PC-9 (cell line): Measurements from ENCODE around the gene CTSF. TPM values are rescaled to one million over a fixed set of nuclear protein-coding genes. Genes with fewer than 3 reads are reported as not detected.

ENCODE experiments used
- BruUV-seq: library from RNA; stranded (reverse); fragments of 400-500 nt; replicated peaks from 2 replicates; lab custom pipeline; 2021; lab: Mats Ljungman, UMichigan
- CTCF ChIA-PET: fragments of 300-600 bp; sonication (Branson Sonifier 250); formaldehyde crosslinking; loops from one replicate; lab custom pipeline; 2022; ENCODE audit warnings: antibody characterized with exemption; lab: Charles Lee
- POLR2A ChIA-PET: fragments of 300-600 bp; sonication (Branson Sonifier 250); formaldehyde crosslinking; loops from one replicate; lab custom pipeline; 2022; ENCODE audit warnings: antibody characterized with exemption; ENCODE audit not compliant: unreplicated experiment; lab: Charles Lee
- DNase-seq, 2 experiments: peaks; one replicate each; pipeline versions ENCODE4 v3.0.0 to v3.0.0-alpha.2; 2015 to 2022; ENCODE audit warnings: mixed read lengths in 1 of 2
- H2AFZ ChIP-seq: fragments of 200-600 bp; sonication (generic); 2 replicates; pipeline ENCODE4 v1.8.1; 2017; ENCODE audit warnings: antibody characterized with exemption
- H3F3A ChIP-seq: fragments of 200-600 bp; sonication (generic); 2 replicates; pipeline ENCODE4 v1.8.1; 2017; ENCODE audit warnings: antibody characterized with exemption, mild to moderate bottlenecking, low read depth; ENCODE audit not compliant: insufficient read depth
- H3K27ac ChIP-seq: fragments of 200-600 bp; sonication (generic); 2 replicates; pipeline ENCODE4 v1.6.1; 2016; ENCODE audit warnings: mixed run types
- H3K27me3 ChIP-seq: fragments of 200-600 bp; sonication (generic); 2 replicates; pipeline ENCODE4 v1.6.1; 2016; ENCODE audit warnings: low read depth, mixed run types; ENCODE audit not compliant: insufficient read depth
- H3K36me3 ChIP-seq: fragments of 200-600 bp; sonication (generic); 2 replicates; pipeline ENCODE4 v1.6.1; 2016; ENCODE audit warnings: low read depth, mixed run types
- H3K4me1 ChIP-seq: fragments of 200-600 bp; sonication (generic); replicated peaks from 2 replicates; pipeline ENCODE4 v1.6.1; 2016; ENCODE audit warnings: mixed run types; ENCODE audit not compliant: insufficient read depth
- H3K4me2 ChIP-seq: fragments of 200-600 bp; sonication (generic); 2 replicates; pipeline ENCODE4 v1.6.1; 2017; ENCODE audit warnings: mixed run types
- H3K4me3 ChIP-seq: fragments of 200-600 bp; sonication (generic); 2 replicates; pipeline ENCODE4 v1.6.1; 2016; ENCODE audit warnings: mixed run types
- H3K79me2 ChIP-seq: fragments of 200-600 bp; sonication (generic); 2 replicates; pipeline ENCODE4 v1.6.1; 2017; ENCODE audit warnings: low read depth, mixed run types
- H3K9me2 ChIP-seq: fragments of 200-600 bp; sonication (generic); 2 replicates; pipeline ENCODE4 v1.8.1; 2017; ENCODE audit warnings: mild to moderate bottlenecking; ENCODE audit not compliant: insufficient read depth
- H3K9me3 ChIP-seq: fragments of 200-600 bp; sonication (generic); 2 replicates; pipeline ENCODE4 v1.8.1; 2016; ENCODE audit warnings: low read depth; ENCODE audit not compliant: insufficient read depth
- H4K20me1 ChIP-seq: fragments of 200-600 bp; sonication (generic); 2 replicates; pipeline ENCODE4 v1.8.1; 2017; ENCODE audit not compliant: insufficient read depth
- EZH2 ChIP-seq: fragments of 200-600 bp; sonication (generic); IDR thresholded peaks from 2 replicates; pipeline ENCODE4 v1.8.0; 2017; ENCODE audit warnings: antibody characterized with exemption, low read depth
- intact Hi-C: fragments of 100-400 bp; cut with micrococcal nuclease; formaldehyde crosslinking; loops from one replicate; pipeline ENCODE4 v1.10.0; 2022; ENCODE audit not compliant: unreplicated experiment
- total RNA-seq: library from RNA; stranded (reverse); gene quantifications from 2 replicates; pipeline ENCODE4 v1.2.3, GENCODE V29; 2021
- TF ChIP-seq, protein P1 (sequence below): fragments of 200-600 bp; sonication (generic); conservative IDR thresholded peaks from 2 replicates; pipeline ENCODE4 v1.6.1; 2017; ENCODE audit warnings: mixed run types, antibody characterized with exemption, mild to moderate bottlenecking, moderate library complexity

The CTSF gene
- total RNA-seq, 1 experiment from 2014 or later = 34.3 TPM

DNA sequence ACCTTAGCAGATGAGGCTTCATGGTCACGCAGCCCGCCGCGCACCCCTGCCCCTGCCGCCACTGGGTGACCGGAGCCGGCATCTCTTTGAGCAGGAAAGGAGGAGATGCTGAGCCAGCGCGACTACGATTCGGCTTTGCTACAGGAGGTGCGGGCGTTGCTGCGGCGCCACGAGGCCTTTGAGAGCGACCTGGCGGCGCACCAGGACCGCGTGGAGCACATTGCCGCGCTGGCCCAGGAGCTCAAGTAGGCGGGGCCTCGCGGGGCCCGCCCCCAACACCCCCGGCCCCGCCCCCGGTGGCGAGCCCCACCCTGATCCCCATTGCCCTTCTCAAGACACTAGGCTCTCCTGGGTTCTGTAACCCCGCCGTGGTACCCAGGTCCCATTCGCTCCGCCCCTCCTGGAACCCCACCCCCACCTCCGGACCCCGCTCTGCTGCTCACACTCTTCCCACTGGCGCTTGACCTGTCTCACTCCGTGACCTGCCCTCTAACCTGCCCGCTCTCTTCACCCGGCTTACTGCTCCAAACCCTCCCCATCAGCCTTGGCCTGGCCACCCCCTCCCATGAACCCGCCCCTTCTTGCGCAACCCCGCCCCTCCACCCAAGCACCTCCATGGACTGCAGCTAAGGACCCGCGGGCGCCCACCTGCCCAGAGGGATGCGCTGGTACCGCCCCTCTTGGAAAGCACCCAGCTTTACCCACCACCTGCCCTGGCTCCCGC is 9.1 kb downstream of the CTSF start:
- no peaks in the 10 kb centered on the region for H3K4me1 ChIP-seq
- no peak for DNase-seq
- H3F3A ChIP-seq = no peaks in the 10 kb centered on the region
- TF ChIP-seq, protein P1, sequence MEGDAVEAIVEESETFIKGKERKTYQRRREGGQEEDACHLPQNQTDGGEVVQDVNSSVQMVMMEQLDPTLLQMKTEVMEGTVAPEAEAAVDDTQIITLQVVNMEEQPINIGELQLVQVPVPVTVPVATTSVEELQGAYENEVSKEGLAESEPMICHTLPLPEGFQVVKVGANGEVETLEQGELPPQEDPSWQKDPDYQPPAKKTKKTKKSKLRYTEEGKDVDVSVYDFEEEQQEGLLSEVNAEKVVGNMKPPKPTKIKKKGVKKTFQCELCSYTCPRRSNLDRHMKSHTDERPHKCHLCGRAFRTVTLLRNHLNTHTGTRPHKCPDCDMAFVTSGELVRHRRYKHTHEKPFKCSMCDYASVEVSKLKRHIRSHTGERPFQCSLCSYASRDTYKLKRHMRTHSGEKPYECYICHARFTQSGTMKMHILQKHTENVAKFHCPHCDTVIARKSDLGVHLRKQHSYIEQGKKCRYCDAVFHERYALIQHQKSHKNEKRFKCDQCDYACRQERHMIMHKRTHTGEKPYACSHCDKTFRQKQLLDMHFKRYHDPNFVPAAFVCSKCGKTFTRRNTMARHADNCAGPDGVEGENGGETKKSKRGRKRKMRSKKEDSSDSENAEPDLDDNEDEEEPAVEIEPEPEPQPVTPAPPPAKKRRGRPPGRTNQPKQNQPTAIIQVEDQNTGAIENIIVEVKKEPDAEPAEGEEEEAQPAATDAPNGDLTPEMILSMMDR = no peak
- no peaks in the 10 kb centered on the region for H3K9me3 ChIP-seq
- ChIA-PET POLR2A (no interaction called here), CTCF (no interaction called here)
- H3K4me3 ChIP-seq = no peak overlapping the region
- H3K36me3 ChIP-seq = no peaks in the 10 kb centered on the region
- H2AFZ ChIP-seq = no peak overlapping the region
- no TSS peak for BruUV-seq
- H4K20me1 ChIP-seq = no peaks in the 10 kb centered on the region; the same call in 1 of the 2 replicates
- no peaks in the 10 kb centered on the region for H3K79me2 ChIP-seq
- no peak overlapping the region for H3K4me2 ChIP-seq
- intact Hi-C loops = no loop called here
- H3K27ac ChIP-seq = no peak overlapping the region
- 0 out of 2 replicates have a peak, but pooled peaks cover 6% of the 10 kb centered on the region for H3K27me3 ChIP-seq
- H3K9me2 ChIP-seq = no peaks in the 10 kb centered on the region

DNA sequence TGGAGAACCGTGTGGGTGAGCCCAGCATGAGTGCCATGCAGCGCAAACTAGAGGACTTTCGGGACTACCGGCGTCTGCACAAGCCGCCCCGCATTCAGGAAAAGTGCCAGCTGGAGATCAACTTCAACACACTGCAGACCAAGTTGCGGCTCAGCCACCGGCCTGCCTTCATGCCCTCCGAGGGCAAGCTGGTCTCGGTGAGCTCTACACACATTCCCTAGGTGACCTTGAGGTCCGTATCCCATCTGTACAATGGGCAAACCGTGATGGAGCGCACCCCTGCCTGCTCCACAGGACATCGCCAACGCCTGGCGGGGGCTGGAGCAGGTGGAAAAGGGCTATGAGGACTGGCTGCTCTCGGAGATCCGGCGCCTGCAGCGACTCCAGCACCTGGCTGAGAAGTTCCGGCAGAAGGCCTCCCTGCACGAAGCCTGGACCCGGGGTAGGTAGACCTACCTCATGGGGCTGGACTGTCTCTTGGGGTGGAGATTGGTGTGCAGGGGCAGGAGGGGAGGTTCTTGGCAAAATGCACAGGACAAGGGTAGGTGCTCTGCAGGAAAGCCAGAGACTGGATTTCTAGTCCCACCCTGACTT is 10.6 kb downstream of the CTSF start:
- BruUV-seq = no TSS peak
- Histone ChIP-seq H3K4me3 (no peak overlapping the region), H4K20me1 (no peaks in the 10 kb centered on the region; the same call in 1 of the 2 replicates), H2AFZ (no peak overlapping the region), H3K9me3 (no peaks in the 10 kb centered on the region), H3K79me2 (no peaks in the 10 kb centered on the region), H3K27me3 (0 out of 2 replicates have a peak, but pooled peaks cover 6% of the 10 kb centered on the region), H3K9me2 (no peaks in the 10 kb centered on the region), H3K4me2 (no peak overlapping the region), H3F3A (no peaks in the 10 kb centered on the region), H3K4me1 (no peaks in the 10 kb centered on the region), H3K27ac (no peak overlapping the region), H3K36me3 (no peaks in the 10 kb centered on the region)
- DNase-seq = no peak
- TF ChIP-seq, protein P1 = no peak
- TF ChIP-seq EZH2 = no peak
- POLR2A ChIA-PET = no interaction called here
- intact Hi-C loops = no loop called here
- CTCF ChIA-PET = no interaction called here

DNA sequence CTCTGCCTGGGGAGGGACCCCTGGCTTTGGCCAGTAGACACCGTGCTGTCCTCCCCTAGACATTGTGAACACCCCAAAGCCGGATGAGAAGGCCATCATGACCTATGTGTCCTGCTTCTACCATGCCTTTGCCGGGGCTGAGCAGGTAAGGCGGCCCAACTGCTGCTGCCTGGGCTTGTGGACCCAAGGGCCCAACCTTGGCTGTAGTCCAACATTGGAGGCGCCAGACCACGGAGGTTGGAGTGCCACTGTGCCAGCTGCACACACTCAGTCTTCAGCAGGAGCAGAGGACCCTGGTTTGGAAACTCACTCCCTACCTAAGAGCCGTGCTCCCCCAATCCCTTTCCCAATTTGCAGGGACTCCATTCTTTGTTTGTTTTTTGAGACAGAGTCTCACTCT is 12.3 kb downstream of the CTSF start:
- DNase-seq = no peak
- no peaks in the 10 kb centered on the region for H3K79me2 ChIP-seq
- no peaks in the 10 kb centered on the region; the same call in 1 of the 2 replicates for H3F3A ChIP-seq
- H3K27ac ChIP-seq = no peak overlapping the region
- intact Hi-C loops = no loop called here
- no peak for TF ChIP-seq EZH2
- TF ChIP-seq, protein P1 = no peak
- POLR2A ChIA-PET = no interaction called here
- H3K4me2 ChIP-seq = no peak overlapping the region
- H3K36me3 ChIP-seq = no peaks in the 10 kb centered on the region
- H3K27me3 ChIP-seq = no peaks in the 10 kb centered on the region
- H2AFZ ChIP-seq = no peak overlapping the region
- no peaks in the 10 kb centered on the region for H3K4me1 ChIP-seq
- no peak overlapping the region for H3K4me3 ChIP-seq
- H4K20me1 ChIP-seq = no peaks in the 10 kb centered on the region; the same call in 1 of the 2 replicates
- CTCF ChIA-PET = no interaction called here
- H3K9me2 ChIP-seq = no peaks in the 10 kb centered on the region
- BruUV-seq = no TSS peak
- H3K9me3 ChIP-seq = no peaks in the 10 kb centered on the region
